ENCODE results near the gene FYB1.

- TF ChIP-seq CTCF (conservative IDR thresholded peaks at IDR 0.05) (no peak), ZFX (IDR thresholded peaks at IDR 0.05) (no peak)
Measured at GRCh38 chr5:39058178-39058921, 161.0 kb downstream of the FYB1 start.

Data from C4-2B (cell line).